C1 segment of cervical spinal cord (tissue), 14 donors: ENCODE data around the gene KCNMA1.

Source experiments
- DNase-seq, 14 donors: peaks; one replicate each; lab custom pipeline; 2025; lab: John Stamatoyannopoulos, UW

KCNMA1 gene

GRCh38 chr10:77378366-77379349 lies 258.9 kb downstream of the KCNMA1 start:
- DNase-seq: no peak

GRCh38 chr10:77377678-77378352 lies 259.8 kb downstream of the KCNMA1 start:
- no peak for DNase-seq

- DNase-seq: no peak
Measured at GRCh38 chr10:77377034-77377433, 260.6 kb downstream of the KCNMA1 start.

GRCh38 chr10:77374189-77374656 lies 263.4 kb downstream of the KCNMA1 start:
- DNase-seq: no peak

GRCh38 chr10:77371848-77372799 lies 265.5 kb downstream of the KCNMA1 start:
- no peak for DNase-seq

GRCh38 chr10:77371421-77371820 lies 266.2 kb downstream of the KCNMA1 start:
- no peak for DNase-seq

- no peak for DNase-seq
Measured at GRCh38 chr10:77368006-77368405, 269.6 kb downstream of the KCNMA1 start.

- no peak for DNase-seq
Measured at GRCh38 chr10:77363210-77363609, 274.4 kb downstream of the KCNMA1 start.

GRCh38 chr10:77361831-77362230 lies 275.8 kb downstream of the KCNMA1 start:
- no peak for DNase-seq

- DNase-seq: no peak
Measured at GRCh38 chr10:77361426-77361825, 276.2 kb downstream of the KCNMA1 start.

- no peak for DNase-seq
Measured at GRCh38 chr10:77360835-77361234, 276.8 kb downstream of the KCNMA1 start.

- DNase-seq: no peak
Measured at GRCh38 chr10:77359950-77360520, 277.6 kb downstream of the KCNMA1 start.

- no peak for DNase-seq
Measured at GRCh38 chr10:77359287-77359691, 278.3 kb downstream of the KCNMA1 start.

- DNase-seq: no peak
Measured at GRCh38 chr10:77358656-77359055, 279.0 kb downstream of the KCNMA1 start.

GRCh38 chr10:77357611-77358310 lies 279.8 kb downstream of the KCNMA1 start:
- DNase-seq: no peak

- DNase-seq: no peak
Measured at GRCh38 chr10:77357185-77357584, 280.4 kb downstream of the KCNMA1 start.

GRCh38 chr10:77355844-77356243 lies 281.8 kb downstream of the KCNMA1 start:
- no peak for DNase-seq

- no peak for DNase-seq
Measured at GRCh38 chr10:77351386-77351785, 286.2 kb downstream of the KCNMA1 start.

GRCh38 chr10:77350711-77351119 lies 286.9 kb downstream of the KCNMA1 start:
- peak in 1 of 14 donors; percentile 8 for DNase-seq

GRCh38 chr10:77350134-77350533 lies 287.5 kb downstream of the KCNMA1 start:
- no peak for DNase-seq
